Trophoblast cell (in vitro differentiated cells and primary cell): Measurements from ENCODE around the gene MTX2.
A peak's percentile ranks its signal among the peaks of the same experiment; 100 is the strongest.

ENCODE experiments used
- DNase-seq, 2 donors: peaks; one replicate each; pipeline ENCODE4 v3.0.0-alpha.2; 2016
- H2AFZ ChIP-seq: 2 replicates; pipeline ENCODE4 v1.6.1; 2013; ENCODE audit warnings: low read length, moderate library complexity, mild to moderate bottlenecking; ENCODE audit not compliant: insufficient read depth, poor library complexity
- H2AK5ac ChIP-seq: 2 replicates; pipeline ENCODE4 v1.6.1; 2013; ENCODE audit warnings: mild to moderate bottlenecking, low read length
- H2BK120ac ChIP-seq: 2 replicates; pipeline ENCODE4 v1.6.1; 2013; ENCODE audit warnings: low read length, mild to moderate bottlenecking, moderate library complexity; ENCODE audit not compliant: insufficient read depth, poor library complexity
- H2BK12ac ChIP-seq: 2 replicates; pipeline ENCODE4 v1.6.1; 2013; ENCODE audit warnings: mild to moderate bottlenecking, low read length, moderate library complexity
- H2BK5ac ChIP-seq: 2 replicates; pipeline ENCODE4 v1.6.1; 2013; ENCODE audit warnings: low read length, low read depth, moderate library complexity, mild to moderate bottlenecking; ENCODE audit not compliant: poor library complexity
- H3K14ac ChIP-seq: 2 replicates; pipeline ENCODE4 v1.6.1; 2013; ENCODE audit warnings: mild to moderate bottlenecking, low read length
- H3K18ac ChIP-seq: 2 replicates; pipeline ENCODE4 v1.6.1; 2013; ENCODE audit warnings: mild to moderate bottlenecking, low read length
- H3K23ac ChIP-seq: 2 replicates; pipeline ENCODE4 v1.6.1; 2013; ENCODE audit warnings: low read length
- H3K27ac ChIP-seq: 2 replicates; pipeline ENCODE4 v1.5.1; 2013; ENCODE audit warnings: low read depth, mild to moderate bottlenecking, inconsistent platforms, low read length, moderate library complexity
- H3K27me3 ChIP-seq: 2 replicates; pipeline ENCODE4 v1.6.1; 2013; ENCODE audit warnings: inconsistent platforms, mild to moderate bottlenecking, low read length, moderate library complexity; ENCODE audit not compliant: insufficient read depth
- H3K36me3 ChIP-seq, 2 experiments: 1 replicate in 1 of 2; 2 replicates in 1 of 2; pipeline ENCODE4 v1.6.1; 2013; ENCODE audit warnings: low read length in 2 of 2, mild to moderate bottlenecking in 2 of 2, moderate library complexity in 1 of 2; ENCODE audit not compliant: insufficient read depth in 2 of 2, control insufficient read depth in 1 of 2
- H3K4ac ChIP-seq: 2 replicates; pipeline ENCODE4 v1.6.1; 2013; ENCODE audit warnings: low read depth, mild to moderate bottlenecking, low read length, moderate library complexity
- H3K4me1 ChIP-seq, 2 experiments: 1 replicate in 1 of 2; 2 replicates in 1 of 2; pipeline ENCODE4 v1.6.1; 2013; ENCODE audit warnings: low read length in 2 of 2, mild to moderate bottlenecking in 2 of 2, moderate library complexity in 1 of 2; ENCODE audit not compliant: insufficient read depth in 2 of 2, control insufficient read depth in 1 of 2
- H3K4me2 ChIP-seq: 2 replicates; pipeline ENCODE4 v1.6.1; 2013; ENCODE audit warnings: inconsistent platforms, mild to moderate bottlenecking, low read length, moderate library complexity
- H3K4me3 ChIP-seq: 2 replicates; pipeline ENCODE4 v1.5.1; 2013; ENCODE audit warnings: mild to moderate bottlenecking, low read depth, low read length, inconsistent platforms
- H3K79me1 ChIP-seq: one replicate; pipeline ENCODE4 v1.6.1; 2013; ENCODE audit warnings: low read length
- H3K79me2 ChIP-seq: 2 replicates; pipeline ENCODE4 v1.6.1; 2013; ENCODE audit warnings: low read length, mild to moderate bottlenecking; ENCODE audit not compliant: control insufficient read depth, insufficient read depth, poor library complexity
- H3K9ac ChIP-seq: 2 replicates; pipeline ENCODE4 v1.6.1; 2013; ENCODE audit warnings: mild to moderate bottlenecking, low read length
- H3K9me3 ChIP-seq: 2 replicates; pipeline ENCODE4 v1.6.1; 2013; ENCODE audit warnings: low read depth, mild to moderate bottlenecking, control low read depth, inconsistent platforms, low read length; ENCODE audit not compliant: insufficient read depth
- H4K12ac ChIP-seq: 2 replicates; pipeline ENCODE4 v1.6.1; 2013; ENCODE audit warnings: low read depth, mild to moderate bottlenecking, low read length, moderate library complexity
- H4K8ac ChIP-seq: 2 replicates; pipeline ENCODE4 v1.6.1; 2013; ENCODE audit warnings: low read depth, mild to moderate bottlenecking, low read length, moderate library complexity
- H4K91ac ChIP-seq: one replicate; pipeline ENCODE4 v1.6.1; 2013; ENCODE audit warnings: low read depth, mild to moderate bottlenecking, low read length, moderate library complexity
- WGBS: extraction: QIAGEN DNeasy Blood & Tissue Kit; methylation state at CpG from one replicate; pipeline ENCODE4 v1.1.7; 2013; ENCODE audit warnings: missing lambda C conversion rate; ENCODE audit not compliant: insufficient read length, insufficient coverage; ENCODE audit errors: extremely low coverage; 5-methylcytosine and 5-hydroxymethylcytosine counted together

MTX2 gene

GRCh38 chr2:176237456-176237855 lies 31.8 kb upstream of the MTX2 start:
- no peak overlapping the region for H3K4me2 ChIP-seq
- H3K14ac ChIP-seq = no peak overlapping the region
- H3K4me1 ChIP-seq = no peaks in the 10 kb centered on the region
- H3K4me3 ChIP-seq = no peak overlapping the region
- H3K23ac ChIP-seq = no peak overlapping the region
- no peak overlapping the region for H3K27ac ChIP-seq
- no peaks in the 10 kb centered on the region for H3K79me1 ChIP-seq
- H2BK120ac ChIP-seq = no peak overlapping the region
- no peak overlapping the region for H2AFZ ChIP-seq
- no peak overlapping the region for H4K91ac ChIP-seq
- H3K79me2 ChIP-seq = no peaks in the 10 kb centered on the region
- H2BK5ac ChIP-seq = no peak overlapping the region
- H3K36me3 ChIP-seq = no peaks in the 10 kb centered on the region
- H4K12ac ChIP-seq = no peak overlapping the region
- H2AK5ac ChIP-seq = no peak overlapping the region
- no peaks in the 10 kb centered on the region for H3K9me3 ChIP-seq
- no peak for DNase-seq
- no peak overlapping the region for H3K18ac ChIP-seq
- H3K4ac ChIP-seq = no peak overlapping the region
- H4K8ac ChIP-seq = no peak overlapping the region
- no peak overlapping the region for H3K9ac ChIP-seq
- WGBS = no CpG with 5 or more reads among the region's 4 CpGs
- H3K27me3 ChIP-seq = no peaks in the 10 kb centered on the region
- no peak overlapping the region for H2BK12ac ChIP-seq

- Histone ChIP-seq H4K91ac (no peak overlapping the region), H3K18ac (no peak overlapping the region), H3K27me3 (no peaks in the 10 kb centered on the region)
These were observed 30.2 kb upstream of the MTX2 start for GRCh38 chr2:176239031-176239430.

GRCh38 chr2:176240301-176240700 lies 28.9 kb upstream of the MTX2 start:
- Histone ChIP-seq H3K4me1 (no peaks in the 10 kb centered on the region), H3K23ac (no peak overlapping the region), H3K27ac (no peak overlapping the region), H3K36me3 (no peaks in the 10 kb centered on the region), H4K8ac (no peak overlapping the region), H2AFZ (no peak overlapping the region), H3K4me3 (no peak overlapping the region), H3K9ac (no peak overlapping the region), H3K79me1 (no peaks in the 10 kb centered on the region), H2BK120ac (no peak overlapping the region), H2BK12ac (no peak overlapping the region), H2AK5ac (no peak overlapping the region), H2BK5ac (no peak overlapping the region), H3K9me3 (no peaks in the 10 kb centered on the region), H3K27me3 (no peaks in the 10 kb centered on the region), H4K91ac (no peak overlapping the region), H3K4ac (no peak overlapping the region), H4K12ac (no peak overlapping the region), H3K4me2 (no peak overlapping the region), H3K18ac (no peak overlapping the region), H3K79me2 (no peaks in the 10 kb centered on the region), H3K14ac (no peak overlapping the region)
- DNase-seq = peak in 1 of 2 donors; percentile 32
- no CpG with 5 or more reads among the region's 1 CpG for WGBS

More at GRCh38 chr2:176239031-176239430, 30.2 kb upstream of the MTX2 start:
- no peaks in the 10 kb centered on the region for H3K4me1 ChIP-seq
- no peak overlapping the region for H3K27ac ChIP-seq
- H2BK12ac ChIP-seq = no peak overlapping the region
- no peak overlapping the region for H3K14ac ChIP-seq
- no peak overlapping the region for H2BK120ac ChIP-seq
- no peak overlapping the region for H3K4me2 ChIP-seq
- peak overlapping the region; percentile 12 for H3K4me3 ChIP-seq
- H3K4ac ChIP-seq = no peak overlapping the region
- no peaks in the 10 kb centered on the region for H3K9me3 ChIP-seq
- no peak overlapping the region for H3K9ac ChIP-seq
- no CpG with 5 or more reads among the region's 4 CpGs for WGBS
- no peak overlapping the region for H4K12ac ChIP-seq
- H4K8ac ChIP-seq = no peak overlapping the region
- H2AK5ac ChIP-seq = no peak overlapping the region
- no peak overlapping the region for H2AFZ ChIP-seq
- H2BK5ac ChIP-seq = no peak overlapping the region
- no peak overlapping the region for H3K23ac ChIP-seq
- no peaks in the 10 kb centered on the region for H3K36me3 ChIP-seq
- H3K79me1 ChIP-seq = no peaks in the 10 kb centered on the region
- H3K79me2 ChIP-seq = no peaks in the 10 kb centered on the region
- DNase-seq = no peak

GRCh38 chr2:176242276-176242675 lies 27.0 kb upstream of the MTX2 start:
- H2AK5ac ChIP-seq = no peak overlapping the region
- no peak overlapping the region for H4K12ac ChIP-seq
- H3K18ac ChIP-seq = no peak overlapping the region
- no peak overlapping the region for H4K91ac ChIP-seq
- H3K4me2 ChIP-seq = no peak overlapping the region
- H3K4me1 ChIP-seq = no peaks in the 10 kb centered on the region
- H2AFZ ChIP-seq = no peak overlapping the region
- no peak overlapping the region for H4K8ac ChIP-seq
- no peaks in the 10 kb centered on the region for H3K27me3 ChIP-seq
- H2BK12ac ChIP-seq = no peak overlapping the region
- no peak overlapping the region for H3K4me3 ChIP-seq
- H3K23ac ChIP-seq = no peak overlapping the region
- H3K79me2 ChIP-seq = no peaks in the 10 kb centered on the region
- no peak overlapping the region for H3K9ac ChIP-seq
- DNase-seq = no peak
- H3K4ac ChIP-seq = no peak overlapping the region
- no peak overlapping the region for H2BK120ac ChIP-seq
- H2BK5ac ChIP-seq = no peak overlapping the region
- no peaks in the 10 kb centered on the region for H3K79me1 ChIP-seq
- H3K14ac ChIP-seq = no peak overlapping the region
- no peak overlapping the region for H3K27ac ChIP-seq
- no peaks in the 10 kb centered on the region for H3K9me3 ChIP-seq
- no CpG with 5 or more reads among the region's 2 CpGs for WGBS
- no peaks in the 10 kb centered on the region for H3K36me3 ChIP-seq
